B cell (primary cell): Measurements from ENCODE around the gene DSG4. TPM values are rescaled to one million over a fixed set of nuclear protein-coding genes. Genes with fewer than 3 reads are reported as not detected.

ENCODE experiments used
- ATAC-seq: fragments of 200-7000 bp; cut with Tn5 transposase; one replicate; pipeline ENCODE4 v1.10.0; 2021; ENCODE audit warnings: low read depth, mild to moderate bottlenecking, moderate number of reproducible peaks, moderate library complexity
- CTCF ChIA-PET: fragments of 350-600 bp; sonication (Branson Sonifier 250); formaldehyde crosslinking; loops from one replicate; lab custom pipeline; 2021; ENCODE audit warnings: antibody characterized with exemption, inconsistent platforms; lab: Charles Lee
- POLR2A ChIA-PET: fragments of 350-600 bp; sonication (Branson Sonifier 250); formaldehyde crosslinking; loops from one replicate; lab custom pipeline; 2021; ENCODE audit warnings: antibody characterized with exemption; lab: Charles Lee
- DNase-seq: peaks from one replicate; pipeline ENCODE4 v3.0.0; 2013
- H2AFZ ChIP-seq: 2 replicates; pipeline ENCODE4 v1.6.1; 2012; ENCODE audit warnings: mild to moderate bottlenecking, low read depth, low read length; ENCODE audit not compliant: insufficient read depth, poor library complexity, severe bottlenecking
- H3K27ac ChIP-seq, 2 donors: 1 replicate in 1 of 2; 2 replicates in 1 of 2; pipeline ENCODE4 v1.5.1; 2012 to 2013; ENCODE audit warnings: low read length in 2 of 2, mild to moderate bottlenecking in 2 of 2, moderate library complexity in 1 of 2
- H3K27me3 ChIP-seq, 4 experiments: fragments of 200-600 bp in 1 of 4; sonication (generic) in 1 of 4; replicated peaks in 1 of 4; 1 replicate in 2 of 4; 2 replicates in 2 of 4; pipeline versions ENCODE4 v1.6.1 to v1.7.0; 2013 to 2016; ENCODE audit warnings: low read length in 3 of 4, mild to moderate bottlenecking in 2 of 4, mixed read lengths in 1 of 4, moderate library complexity in 1 of 4; ENCODE audit not compliant: insufficient read depth in 4 of 4, control insufficient read depth in 3 of 4; ENCODE audit errors: control extremely low read depth in 1 of 4
- H3K36me3 ChIP-seq, 2 experiments: replicated peaks in 1 of 2; 1 replicate in 1 of 2; 2 replicates in 1 of 2; pipeline versions ENCODE4 v1.6.1 to v1.7.1; 2013; ENCODE audit warnings: low read length in 1 of 2; ENCODE audit not compliant: insufficient read depth in 2 of 2, control insufficient read depth in 1 of 2; ENCODE audit errors: control extremely low read depth in 1 of 2, extremely low read depth in 1 of 2
- H3K4me1 ChIP-seq, 2 donors: fragments of 200-600 bp in 1 of 2; sonication (generic) in 1 of 2; 1 replicate in 1 of 2; 2 replicates in 1 of 2; pipeline versions ENCODE4 v1.5.1 to v1.6.1; 2013 to 2017; ENCODE audit warnings: low read length in 2 of 2; ENCODE audit not compliant: control insufficient read depth in 2 of 2, insufficient read depth in 2 of 2
- H3K4me2 ChIP-seq: replicated peaks from 2 replicates; pipeline ENCODE3; 2012; ENCODE audit warnings: mild to moderate bottlenecking, low read depth, low read length; ENCODE audit not compliant: poor library complexity, severe bottlenecking
- H3K4me3 ChIP-seq, 5 experiments: fragments of 200-600 bp in 1 of 5; sonication (generic) in 1 of 5; 1 replicate in 3 of 5; 2 replicates in 2 of 5; pipeline versions ENCODE4 v1.5.1 to v1.7.0; 2011 to 2016; ENCODE audit warnings: low read length in 4 of 5, mild to moderate bottlenecking in 4 of 5, low read depth in 2 of 5, control low read depth in 1 of 5, moderate library complexity in 1 of 5; ENCODE audit not compliant: insufficient read depth in 1 of 5; ENCODE audit errors: control extremely low read depth in 1 of 5, extremely low read depth in 1 of 5
- H3K79me2 ChIP-seq: fragments of 200-600 bp; sonication (generic); one replicate; pipeline ENCODE4 v1.6.0; 2016; ENCODE audit warnings: low read length; ENCODE audit not compliant: control insufficient read depth, insufficient read depth
- H3K9ac ChIP-seq: fragments of 200-600 bp; sonication (generic); 2 replicates; pipeline ENCODE4 v1.6.1; 2017; ENCODE audit warnings: mild to moderate bottlenecking, low read length, moderate library complexity
- H3K9me3 ChIP-seq, 3 donors: one replicate each; pipeline versions ENCODE4 v1.6.1 to v1.7.1; 2013; ENCODE audit warnings: low read length in 2 of 3; ENCODE audit not compliant: control insufficient read depth in 2 of 3, insufficient read depth in 1 of 3; ENCODE audit errors: control extremely low read depth in 1 of 3
- H4K20me1 ChIP-seq: 2 replicates; pipeline ENCODE4 v1.6.0; 2012; ENCODE audit warnings: mild to moderate bottlenecking, low read length; ENCODE audit not compliant: insufficient read depth, control insufficient read depth, poor library complexity, severe bottlenecking
- H3K27ac Mint-ChIP-seq: one replicate; pipeline ENCODE4 v1.8.0; 2021; ENCODE audit warnings: mixed read lengths
- H3K27me3 Mint-ChIP-seq: one replicate; pipeline ENCODE4 v1.8.0; 2021; ENCODE audit warnings: mixed read lengths
- H3K4me1 Mint-ChIP-seq: one replicate; pipeline ENCODE4 v1.8.0; 2021; ENCODE audit warnings: mixed read lengths
- H3K4me3 Mint-ChIP-seq: one replicate; pipeline ENCODE4 v1.8.0; 2021; ENCODE audit warnings: mixed read lengths
- H3K9me3 Mint-ChIP-seq: one replicate; pipeline ENCODE4 v1.8.0; 2022; ENCODE audit warnings: mixed read lengths; ENCODE audit not compliant: insufficient read depth
- CTCF ChIP-seq: fragments of 200-600 bp; IDR thresholded peaks from one replicate; pipeline ENCODE4 v1.8.0; 2022; ENCODE audit warnings: antibody characterized with exemption, mild to moderate bottlenecking
- EZH2 ChIP-seq: IDR thresholded peaks from 2 replicates; pipeline ENCODE4 v1.6.1; 2012; ENCODE audit warnings: borderline replicate concordance, low read depth, mild to moderate bottlenecking, moderate library complexity, low read length; ENCODE audit not compliant: insufficient read depth, poor library complexity, severe bottlenecking
- WGBS: methylation state at CpG from one replicate; pipeline ENCODE4 v1.1.5; 2013; ENCODE audit warnings: missing lambda C conversion rate; ENCODE audit not compliant: insufficient coverage; 5-methylcytosine and 5-hydroxymethylcytosine counted together
- intact Hi-C: fragments of 100-400 bp; cut with micrococcal nuclease; formaldehyde crosslinking; loops from one replicate; pipeline ENCODE4 v1.10.0; 2022
- polyA plus RNA-seq: library from polyadenylated mRNA; depleted of rRNA; stranded (reverse); fragments of >200 nt; gene quantifications from 2 replicates; pipeline ENCODE4 v1.2.3, GENCODE V29; 2012
- total RNA-seq, 2 donors: library from RNA; stranded (reverse); fragments of 120-200 nt in 1 of 2; gene quantifications; 1 replicate in 1 of 2; 2 replicates in 1 of 2; pipeline versions ENCODE4 v1.2.3 to v1.2.4, GENCODE V29; 2013 to 2022

DSG4 gene
- total and polyA plus RNA-seq, 2 donors (not counting 1 experiment from before 2014, with no cell fraction given) = not detected

- H3K79me2 ChIP-seq = no peaks in the 10 kb centered on the region
- no peaks in the 10 kb centered on the region for H3K9me3 ChIP-seq
- no peak overlapping the region for H2AFZ ChIP-seq
- H3K4me1 Mint-ChIP-seq = no peaks in the 10 kb centered on the region
- TF ChIP-seq EZH2 (no peak), CTCF (no peak)
- H3K4me1 ChIP-seq = no peaks in the 10 kb centered on the region
- H3K4me3 ChIP-seq = no peak overlapping the region
- CTCF ChIA-PET = no interaction called here
- H3K36me3 ChIP-seq = no peaks in the 10 kb centered on the region
- POLR2A ChIA-PET = no interaction called here
- no peak overlapping the region for H3K4me3 Mint-ChIP-seq
- no peaks in the 10 kb centered on the region for H4K20me1 ChIP-seq
- no peaks in the 10 kb centered on the region for H3K27me3 ChIP-seq
- no peak overlapping the region for H3K4me2 ChIP-seq
- no peak overlapping the region for H3K9ac ChIP-seq
- intact Hi-C loops = no loop called here
- H3K9me3 Mint-ChIP-seq = peaks cover 3% of the 10 kb centered on the region
- no peak overlapping the region for H3K27ac Mint-ChIP-seq
- no peak for ATAC-seq
- H3K27me3 Mint-ChIP-seq = no peaks in the 10 kb centered on the region
- no peak for DNase-seq
- H3K27ac ChIP-seq = no peak overlapping the region
These were observed 4.6 kb upstream of the DSG4 start for GRCh38 chr18:31371989-31372388.

- ChIA-PET CTCF (no interaction called here), POLR2A (no interaction called here)
- Mint-ChIP-seq H3K4me1 (no peaks in the 10 kb centered on the region), H3K27me3 (no peaks in the 10 kb centered on the region), H3K27ac (no peak overlapping the region), H3K4me3 (no peak overlapping the region), H3K9me3 (no peaks in the 10 kb centered on the region)
- H3K27me3 ChIP-seq = no peaks in the 10 kb centered on the region
- DNase-seq (no peak), ATAC-seq (no peak)
- intact Hi-C loops = no loop called here
- no peak overlapping the region for H3K9ac ChIP-seq
- 80% methylated on average over 1 of the region's 4 CpGs for WGBS
- H3K36me3 ChIP-seq = no peaks in the 10 kb centered on the region
- H3K4me2 ChIP-seq = no peak overlapping the region
- no peak for TF ChIP-seq EZH2
- no peak for TF ChIP-seq CTCF
- no peak overlapping the region for H3K27ac ChIP-seq
- no peaks in the 10 kb centered on the region for H3K9me3 ChIP-seq
- H3K4me3 ChIP-seq = no peak overlapping the region
- no peaks in the 10 kb centered on the region for H4K20me1 ChIP-seq
- H2AFZ ChIP-seq = no peak overlapping the region
- no peaks in the 10 kb centered on the region for H3K4me1 ChIP-seq
- no peaks in the 10 kb centered on the region for H3K79me2 ChIP-seq
These were observed 2.9 kb upstream of the DSG4 start for GRCh38 chr18:31373641-31374040.
